GM13977 (cell line): Measurements from ENCODE around the gene RRN3.
"Not testable (repeated sequence)": the region's sequence is repeated elsewhere in the genome, so short reads cannot be mapped to it uniquely, and the experiment has no call there.

Source experiments
- DNase-seq: peaks from one replicate; pipeline ENCODE4 v3.0.0; 2012; ENCODE audit warnings: low spot score
- in situ Hi-C: fragments of 300-500 bp; cut with MboI; formaldehyde crosslinking; loops from one replicate; pipeline ENCODE4 v1.12.0; 2022; ENCODE audit warnings: low sequenced_read_pairs, low pct_unique_long_range_greater_than_20kb, mixed read lengths, inconsistent platforms; ENCODE audit not compliant: unreplicated experiment
- TF ChIP-seq, protein P1 (sequence below): IDR thresholded peaks from 2 replicates; pipeline ENCODE4 v1.5.1; 2012; ENCODE audit warnings: mild to moderate bottlenecking, control low read depth; ENCODE audit not compliant: insufficient read depth; ENCODE audit errors: extremely low read depth, missing control alignments

The RRN3 gene

GRCh38 chr16:15130256-15130932 lies 36.3 kb upstream of the RRN3 start:
- in situ Hi-C loops, DNase-seq: not testable (repeated sequence)

- DNase-seq, in situ Hi-C loops: not testable (repeated sequence)
These were observed 33.8 kb upstream of the RRN3 start for GRCh38 chr16:15127641-15128425.

DNA sequence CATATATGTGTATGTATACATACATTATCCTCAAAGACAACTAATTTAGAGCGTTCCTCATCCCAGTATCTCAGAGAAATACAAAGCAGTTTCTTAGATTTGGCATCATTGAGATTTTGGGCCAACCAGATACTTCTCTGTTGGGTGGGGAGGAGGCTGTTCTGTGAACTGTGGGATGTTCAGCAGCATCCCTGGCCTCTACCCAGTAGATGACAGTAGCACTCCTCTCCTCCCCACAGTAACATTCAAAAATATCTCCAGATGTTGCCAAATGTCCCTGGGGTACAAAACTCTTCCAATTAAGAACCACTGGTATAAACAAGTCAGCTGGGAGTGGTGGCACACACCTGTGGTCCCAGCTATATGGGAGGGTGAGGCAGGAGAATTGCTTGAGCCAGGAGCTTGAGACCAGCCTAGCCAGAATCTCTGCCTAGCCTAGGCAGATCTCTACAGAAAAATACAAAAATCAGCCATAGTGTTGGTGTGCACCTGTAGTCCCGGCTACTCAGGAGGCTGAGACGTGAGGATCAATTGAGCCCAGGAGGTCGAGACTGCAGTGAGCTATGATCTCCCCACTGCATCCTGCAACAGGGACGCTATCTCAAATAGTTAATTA lies 6.4 kb upstream of the RRN3 start:
- DNase-seq, in situ Hi-C loops: not testable (repeated sequence)

DNA sequence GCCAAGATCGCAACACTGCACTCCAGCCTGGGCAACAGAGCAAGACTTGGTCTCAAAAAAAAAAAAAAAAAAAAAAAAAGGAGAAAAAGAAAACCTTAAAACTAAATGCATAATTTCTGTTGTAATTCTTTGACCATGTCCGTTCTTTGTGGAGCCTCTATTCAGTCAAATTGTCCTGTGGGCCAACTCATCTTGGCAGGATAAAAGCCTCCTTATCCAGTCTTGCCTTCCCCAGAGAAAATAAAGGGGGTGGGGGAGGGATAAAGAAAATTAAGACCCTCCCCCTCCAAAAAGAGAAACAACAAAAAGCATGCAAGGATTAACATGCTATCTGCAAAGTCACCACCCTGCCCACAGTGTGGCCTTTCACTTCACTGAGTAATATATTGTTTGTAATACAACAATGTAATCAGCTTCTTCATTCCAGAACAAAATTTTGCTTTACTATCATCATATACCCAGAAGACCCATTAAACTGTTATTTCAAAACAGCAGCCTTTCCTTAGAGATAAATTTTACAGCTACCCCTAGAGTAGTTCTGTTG lies 5.4 kb upstream of the RRN3 start:
- DNase-seq, in situ Hi-C loops: not testable (repeated sequence)

- DNase-seq, in situ Hi-C loops: not testable (repeated sequence)
These were observed 2.5 kb upstream of the RRN3 start for GRCh38 chr16:15096583-15096972.

- DNase-seq, in situ Hi-C loops: not testable (repeated sequence)
These were observed 509 bp downstream of the RRN3 start for GRCh38 chr16:15093571-15093954.

GRCh38 chr16:15090663-15091269 lies 3.3 kb downstream of the RRN3 start:
- in situ Hi-C loops, DNase-seq: not testable (repeated sequence)

DNA sequence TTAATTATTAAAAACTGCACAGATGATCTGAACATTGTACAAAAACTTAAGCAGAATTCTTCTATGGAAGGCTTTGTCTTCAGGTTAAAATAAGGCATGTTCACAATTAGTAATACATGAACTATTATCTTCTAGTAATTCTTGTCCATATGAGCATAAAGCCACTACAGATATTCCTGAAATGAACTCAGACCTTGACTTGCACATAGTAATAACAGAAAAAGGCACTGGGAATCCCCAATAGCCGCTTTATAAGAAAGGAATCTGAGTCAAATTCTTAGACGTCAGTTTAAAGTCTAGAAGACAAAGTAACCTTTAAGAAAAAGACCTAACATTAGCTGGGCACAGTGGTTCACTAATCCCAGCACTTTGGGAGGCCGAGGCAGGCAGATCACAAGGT lies 11.3 kb downstream of the RRN3 start:
- in situ Hi-C loops, DNase-seq: not testable (repeated sequence)

- in situ Hi-C loops, DNase-seq: not testable (repeated sequence)
These were observed 13.2 kb downstream of the RRN3 start for GRCh38 chr16:15080883-15081282.

DNA sequence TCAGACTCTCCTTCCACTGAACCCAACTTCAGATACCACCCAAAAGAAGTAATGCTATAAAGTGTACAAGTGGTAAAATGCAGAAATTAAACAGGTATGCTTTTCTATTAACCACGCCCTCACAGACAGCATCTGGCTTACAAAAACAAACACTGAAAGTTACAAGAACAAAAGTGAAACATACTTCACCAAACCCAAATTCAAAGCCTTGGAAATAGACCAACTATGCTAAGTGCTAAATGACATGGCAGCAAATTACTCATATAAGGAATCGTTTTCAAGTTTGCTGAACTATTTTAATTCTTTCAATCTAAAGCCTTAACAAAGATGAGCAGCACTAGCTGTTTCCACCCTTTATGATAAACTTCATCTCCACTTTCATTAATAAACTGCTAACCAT lies 17.9 kb downstream of the RRN3 start:
- in situ Hi-C loops, DNase-seq: not testable (repeated sequence)

DNA sequence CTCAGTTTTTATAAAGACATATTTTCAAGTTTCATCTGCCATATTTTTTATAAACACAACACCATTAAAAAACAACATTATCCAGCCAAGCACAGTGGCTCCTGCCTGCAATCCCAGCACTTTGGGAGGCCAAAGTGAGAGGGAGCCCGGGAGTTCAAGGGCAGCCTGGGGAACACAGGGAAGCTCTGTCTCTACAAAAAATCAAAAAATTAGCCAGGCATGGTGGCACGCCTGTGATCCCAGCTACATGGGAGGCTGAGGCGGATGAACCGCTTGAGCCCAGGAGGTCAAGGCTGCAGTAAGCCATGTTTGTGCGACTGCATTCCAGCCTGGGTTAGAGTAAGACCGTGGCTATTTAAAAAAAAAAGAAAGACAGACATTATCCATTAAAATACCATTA lies 21.0 kb downstream of the RRN3 start:
- no peak for DNase-seq
- TF ChIP-seq, protein P1, sequence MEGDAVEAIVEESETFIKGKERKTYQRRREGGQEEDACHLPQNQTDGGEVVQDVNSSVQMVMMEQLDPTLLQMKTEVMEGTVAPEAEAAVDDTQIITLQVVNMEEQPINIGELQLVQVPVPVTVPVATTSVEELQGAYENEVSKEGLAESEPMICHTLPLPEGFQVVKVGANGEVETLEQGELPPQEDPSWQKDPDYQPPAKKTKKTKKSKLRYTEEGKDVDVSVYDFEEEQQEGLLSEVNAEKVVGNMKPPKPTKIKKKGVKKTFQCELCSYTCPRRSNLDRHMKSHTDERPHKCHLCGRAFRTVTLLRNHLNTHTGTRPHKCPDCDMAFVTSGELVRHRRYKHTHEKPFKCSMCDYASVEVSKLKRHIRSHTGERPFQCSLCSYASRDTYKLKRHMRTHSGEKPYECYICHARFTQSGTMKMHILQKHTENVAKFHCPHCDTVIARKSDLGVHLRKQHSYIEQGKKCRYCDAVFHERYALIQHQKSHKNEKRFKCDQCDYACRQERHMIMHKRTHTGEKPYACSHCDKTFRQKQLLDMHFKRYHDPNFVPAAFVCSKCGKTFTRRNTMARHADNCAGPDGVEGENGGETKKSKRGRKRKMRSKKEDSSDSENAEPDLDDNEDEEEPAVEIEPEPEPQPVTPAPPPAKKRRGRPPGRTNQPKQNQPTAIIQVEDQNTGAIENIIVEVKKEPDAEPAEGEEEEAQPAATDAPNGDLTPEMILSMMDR: no peak
- in situ Hi-C loops: no loop called here
